DOHH2 (cell line): ENCODE data around the gene CTCF.

Experiments
- EZH2phosphoT487 ChIP-seq: fragments of 200-600 bp; sonication (generic); IDR thresholded peaks from 2 replicates; pipeline ENCODE4 v1.6.1; 2017; ENCODE audit warnings: borderline replicate concordance, mild to moderate bottlenecking, antibody characterized with exemption, low read length, moderate library complexity, mixed read lengths
- TF ChIP-seq, protein P1 (sequence below): fragments of 200-600 bp; sonication (generic); IDR thresholded peaks from one replicate; pipeline ENCODE4 v1.5.1; 2014; ENCODE audit warnings: antibody characterized with exemption, mild to moderate bottlenecking, low read depth, low read length; ENCODE audit not compliant: poor library complexity, severe bottlenecking

DNA sequence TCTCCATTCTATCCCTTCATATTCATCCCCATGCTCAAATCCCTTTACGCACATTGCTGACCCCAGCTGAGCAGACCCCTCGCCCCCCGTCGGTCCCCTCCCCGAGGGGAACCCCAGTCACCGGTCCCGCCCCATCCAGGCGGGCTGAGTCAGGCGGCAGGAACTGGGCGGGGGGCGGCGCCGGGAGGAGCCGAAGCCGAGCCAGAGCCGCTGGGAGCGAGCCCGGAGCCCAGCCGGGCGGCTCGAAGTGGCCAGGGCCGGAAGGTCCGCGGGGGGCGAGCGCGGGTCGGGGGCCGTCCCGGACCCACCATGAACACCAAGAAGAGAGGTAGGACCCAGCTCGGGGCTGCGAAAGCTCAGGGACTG lies 25.1 kb upstream of the CTCF start:
- TF ChIP-seq, protein P1, sequence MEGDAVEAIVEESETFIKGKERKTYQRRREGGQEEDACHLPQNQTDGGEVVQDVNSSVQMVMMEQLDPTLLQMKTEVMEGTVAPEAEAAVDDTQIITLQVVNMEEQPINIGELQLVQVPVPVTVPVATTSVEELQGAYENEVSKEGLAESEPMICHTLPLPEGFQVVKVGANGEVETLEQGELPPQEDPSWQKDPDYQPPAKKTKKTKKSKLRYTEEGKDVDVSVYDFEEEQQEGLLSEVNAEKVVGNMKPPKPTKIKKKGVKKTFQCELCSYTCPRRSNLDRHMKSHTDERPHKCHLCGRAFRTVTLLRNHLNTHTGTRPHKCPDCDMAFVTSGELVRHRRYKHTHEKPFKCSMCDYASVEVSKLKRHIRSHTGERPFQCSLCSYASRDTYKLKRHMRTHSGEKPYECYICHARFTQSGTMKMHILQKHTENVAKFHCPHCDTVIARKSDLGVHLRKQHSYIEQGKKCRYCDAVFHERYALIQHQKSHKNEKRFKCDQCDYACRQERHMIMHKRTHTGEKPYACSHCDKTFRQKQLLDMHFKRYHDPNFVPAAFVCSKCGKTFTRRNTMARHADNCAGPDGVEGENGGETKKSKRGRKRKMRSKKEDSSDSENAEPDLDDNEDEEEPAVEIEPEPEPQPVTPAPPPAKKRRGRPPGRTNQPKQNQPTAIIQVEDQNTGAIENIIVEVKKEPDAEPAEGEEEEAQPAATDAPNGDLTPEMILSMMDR: no peak
- TF ChIP-seq EZH2phosphoT487: no peak
